GM12864 (cell line): ENCODE measurements around the gene KIAA0825.

Source experiments
- DNase-seq: peaks from one replicate; pipeline ENCODE4 v3.0.0-alpha.2; 2011; ENCODE audit warnings: low read depth
- H3K4me3 ChIP-seq: 2 replicates; pipeline ENCODE4 v1.5.1; 2011; ENCODE audit warnings: mild to moderate bottlenecking, low read depth, low read length, control low read depth
- TF ChIP-seq, protein P1 (sequence below): IDR thresholded peaks from 2 replicates; pipeline ENCODE4 v1.5.1; 2011; ENCODE audit warnings: low read depth, mild to moderate bottlenecking, moderate library complexity, low read length, control low read depth, inconsistent platforms; ENCODE audit errors: missing control alignments

The KIAA0825 gene

DNA sequence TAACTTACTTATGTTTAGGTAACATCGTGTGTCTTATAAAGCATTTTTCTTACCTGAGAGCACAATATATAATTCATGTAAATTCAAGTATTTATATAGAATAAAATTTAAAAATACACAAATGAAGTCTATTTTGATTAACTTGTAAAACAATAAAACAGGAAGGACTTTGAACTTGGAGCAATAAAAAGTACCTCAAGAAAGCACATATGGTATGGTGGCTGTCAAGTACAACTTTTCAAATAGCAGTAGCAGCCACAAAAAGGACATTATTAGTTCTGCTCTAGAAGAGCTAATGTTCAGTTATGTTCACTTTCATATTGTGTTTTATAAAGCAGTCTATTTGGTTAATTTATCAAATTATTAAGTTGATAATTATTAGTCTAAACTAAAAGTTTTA is 31.5 kb upstream of the KIAA0825 start:
- no peak overlapping the region for H3K4me3 ChIP-seq
- DNase-seq, result no peak
- TF ChIP-seq, protein P1, sequence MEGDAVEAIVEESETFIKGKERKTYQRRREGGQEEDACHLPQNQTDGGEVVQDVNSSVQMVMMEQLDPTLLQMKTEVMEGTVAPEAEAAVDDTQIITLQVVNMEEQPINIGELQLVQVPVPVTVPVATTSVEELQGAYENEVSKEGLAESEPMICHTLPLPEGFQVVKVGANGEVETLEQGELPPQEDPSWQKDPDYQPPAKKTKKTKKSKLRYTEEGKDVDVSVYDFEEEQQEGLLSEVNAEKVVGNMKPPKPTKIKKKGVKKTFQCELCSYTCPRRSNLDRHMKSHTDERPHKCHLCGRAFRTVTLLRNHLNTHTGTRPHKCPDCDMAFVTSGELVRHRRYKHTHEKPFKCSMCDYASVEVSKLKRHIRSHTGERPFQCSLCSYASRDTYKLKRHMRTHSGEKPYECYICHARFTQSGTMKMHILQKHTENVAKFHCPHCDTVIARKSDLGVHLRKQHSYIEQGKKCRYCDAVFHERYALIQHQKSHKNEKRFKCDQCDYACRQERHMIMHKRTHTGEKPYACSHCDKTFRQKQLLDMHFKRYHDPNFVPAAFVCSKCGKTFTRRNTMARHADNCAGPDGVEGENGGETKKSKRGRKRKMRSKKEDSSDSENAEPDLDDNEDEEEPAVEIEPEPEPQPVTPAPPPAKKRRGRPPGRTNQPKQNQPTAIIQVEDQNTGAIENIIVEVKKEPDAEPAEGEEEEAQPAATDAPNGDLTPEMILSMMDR, result no peak

DNA sequence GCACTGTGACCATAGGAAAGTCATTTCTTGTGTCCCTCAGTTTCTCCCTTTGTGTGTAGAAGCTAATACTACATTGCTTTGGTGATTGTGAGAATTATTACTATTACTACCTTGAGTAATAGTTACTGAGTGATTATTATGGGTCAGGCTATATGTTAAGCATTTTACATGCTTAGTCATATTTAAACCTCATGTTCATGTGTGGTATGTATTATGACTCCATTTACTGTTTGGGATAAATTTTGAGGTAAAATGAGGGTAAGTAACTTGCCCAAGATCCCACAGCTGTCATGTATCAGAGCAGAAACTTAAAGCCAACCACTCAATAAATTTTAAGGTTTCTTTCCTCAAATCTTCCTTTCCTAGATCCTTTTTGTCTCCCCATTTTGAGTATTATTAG is 28.4 kb upstream of the KIAA0825 start:
- H3K4me3 ChIP-seq, result no peak overlapping the region
- DNase-seq, result no peak
- TF ChIP-seq, protein P1, result no peak

DNA sequence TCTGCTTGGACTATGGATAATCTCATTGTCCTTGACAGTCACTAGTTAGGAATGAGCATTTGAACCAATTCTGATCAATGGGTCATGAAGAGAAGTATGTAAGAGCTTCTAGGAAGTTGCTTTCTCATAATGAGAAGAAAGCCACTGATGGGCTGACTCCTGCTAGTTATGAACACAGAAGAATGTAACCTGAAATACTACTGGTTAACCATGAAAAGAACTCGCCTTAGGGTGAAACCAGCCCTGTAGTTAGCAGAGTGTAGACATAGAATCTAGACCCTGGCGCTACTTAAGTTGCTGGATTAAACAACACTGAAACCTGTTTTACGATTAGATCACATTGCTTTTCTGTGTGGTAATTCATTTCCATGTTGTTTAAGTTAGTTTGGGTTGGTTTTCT is 26.6 kb upstream of the KIAA0825 start:
- TF ChIP-seq, protein P1, result no peak
- no peak for DNase-seq
- H3K4me3 ChIP-seq, result no peak overlapping the region

DNA sequence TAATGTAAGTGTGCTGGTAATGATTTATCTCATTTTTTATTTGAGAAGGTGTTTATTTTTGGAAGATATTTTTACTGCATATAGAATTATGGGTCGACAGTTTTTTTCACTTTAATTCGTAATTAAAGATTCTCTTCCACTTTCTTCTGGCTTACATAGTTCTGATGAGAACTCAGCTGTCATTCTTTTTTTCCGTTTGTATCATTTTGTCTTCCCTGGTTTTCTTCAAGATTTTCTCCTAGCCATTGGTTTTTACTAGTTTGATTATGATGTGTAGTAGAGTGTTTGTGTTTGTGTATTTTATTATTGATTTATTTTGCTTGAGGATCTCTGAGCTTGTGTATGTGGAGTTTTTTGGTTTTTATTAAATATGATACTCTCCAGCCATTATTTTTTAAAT is 21.8 kb upstream of the KIAA0825 start:
- TF ChIP-seq, protein P1, result no peak
- no peak overlapping the region for H3K4me3 ChIP-seq
- DNase-seq, result no peak

DNA sequence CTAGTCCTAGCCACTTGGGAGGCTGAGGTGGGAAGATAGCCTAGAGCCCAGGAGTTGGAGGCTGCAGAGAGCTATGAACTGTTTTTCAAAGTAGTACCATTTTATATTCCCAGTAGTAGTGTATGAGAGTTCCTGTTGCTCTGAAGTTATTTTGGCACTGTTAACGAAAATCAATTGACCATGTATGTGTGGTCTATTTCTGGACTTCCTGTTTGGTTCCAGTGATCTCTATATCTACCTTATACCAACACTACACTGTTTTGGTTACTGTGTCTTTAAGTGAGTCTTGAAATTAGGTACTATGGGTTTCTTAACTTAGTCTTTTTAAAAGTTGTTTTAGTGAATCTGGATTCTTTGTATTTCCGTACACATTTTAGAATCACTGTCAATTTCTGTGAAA is 13.6 kb upstream of the KIAA0825 start:
- no peak for DNase-seq
- no peak overlapping the region for H3K4me3 ChIP-seq
- TF ChIP-seq, protein P1, result no peak

DNA sequence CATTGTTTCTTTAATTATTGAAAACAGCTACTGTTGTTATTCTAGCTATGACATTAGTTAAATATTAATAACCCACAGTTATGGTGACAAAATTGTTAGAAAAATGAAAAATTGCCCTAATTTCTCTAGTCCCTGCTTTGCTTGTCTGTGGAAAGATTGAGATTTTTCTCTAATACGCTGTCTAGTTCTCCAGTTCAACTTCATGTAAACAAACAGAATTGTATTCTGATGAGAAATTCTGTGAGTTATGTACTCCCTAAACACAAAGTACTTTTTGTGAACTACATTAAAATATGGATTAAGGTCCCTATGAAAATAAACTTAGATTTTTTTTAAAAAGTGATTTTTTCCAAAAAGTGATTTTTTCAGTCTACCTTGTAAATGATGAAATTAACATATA is 8.8 kb upstream of the KIAA0825 start:
- H3K4me3 ChIP-seq, result no peak overlapping the region
- DNase-seq, result no peak
- TF ChIP-seq, protein P1, result no peak

DNA sequence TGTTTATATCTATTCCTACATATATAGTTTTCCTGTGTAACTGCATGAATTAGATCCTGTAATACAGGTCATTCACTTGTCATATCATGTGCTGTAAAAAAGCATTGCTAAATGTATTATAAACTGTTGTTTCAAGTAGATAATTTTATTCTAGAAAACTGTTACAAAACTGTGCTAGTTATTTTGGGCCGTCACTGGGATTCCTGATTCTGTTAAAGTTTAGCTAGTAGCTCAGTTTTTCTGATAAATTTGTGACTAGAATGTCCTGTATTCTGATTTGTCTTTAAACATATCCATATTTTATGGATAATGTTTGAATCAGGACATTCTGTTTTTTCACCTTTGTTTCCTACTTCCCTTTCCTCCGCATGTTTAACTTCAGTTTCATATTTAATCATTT is 5.5 kb upstream of the KIAA0825 start:
- DNase-seq, result no peak
- H3K4me3 ChIP-seq, result no peak overlapping the region
- TF ChIP-seq, protein P1, result no peak
